ENCODE results near the gene IL19.
A peak's percentile ranks its signal among the peaks of the same experiment; 100 is the strongest.

Gene IL19, protein sequence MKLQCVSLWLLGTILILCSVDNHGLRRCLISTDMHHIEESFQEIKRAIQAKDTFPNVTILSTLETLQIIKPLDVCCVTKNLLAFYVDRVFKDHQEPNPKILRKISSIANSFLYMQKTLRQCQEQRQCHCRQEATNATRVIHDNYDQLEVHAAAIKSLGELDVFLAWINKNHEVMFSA

DNA sequence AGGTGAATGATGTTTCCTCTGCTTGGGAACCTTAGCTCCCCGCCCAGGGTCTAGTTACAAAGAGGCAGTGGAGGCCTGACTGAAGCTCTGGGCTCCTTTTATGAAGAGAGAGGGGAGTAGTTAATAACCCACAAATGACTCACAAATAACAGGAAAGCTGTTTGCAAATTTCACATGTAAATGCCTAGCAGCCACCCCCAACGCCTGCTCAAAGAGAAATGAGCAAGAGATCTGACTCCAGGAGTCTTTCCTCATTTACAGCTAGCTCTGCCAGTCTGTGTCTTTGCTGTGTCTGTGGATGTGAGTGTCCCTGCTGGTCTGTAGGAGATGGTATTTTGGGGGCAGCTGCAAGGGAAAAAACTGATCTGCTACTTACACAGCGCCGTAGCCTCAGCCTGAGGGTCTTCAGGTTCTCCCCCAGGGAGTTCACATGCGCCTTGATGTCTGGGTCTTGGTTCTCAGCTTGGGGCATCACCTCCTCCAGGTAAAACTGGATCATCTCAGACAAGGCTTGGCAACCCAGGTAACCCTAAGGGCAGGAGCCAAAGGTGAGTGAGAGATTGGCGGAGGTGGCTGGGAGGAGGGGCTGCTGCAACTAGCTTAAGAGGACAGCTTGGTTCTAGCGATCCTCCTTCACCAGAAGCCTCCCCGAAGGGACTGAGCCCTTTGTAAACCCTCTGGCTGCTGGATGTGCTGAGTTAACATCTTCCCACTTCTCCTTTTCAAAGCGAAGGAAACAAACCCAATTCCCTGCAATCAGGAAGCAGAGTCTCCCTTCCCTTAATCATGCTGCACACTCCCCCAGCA is at the start of gene IL19:
Gene IL19 (plus strand): TSS at position 243 of the 807 bp plus-strand sequence. CDS start 65,890 bp downstream, outside the sequence.
- no peak for DNase-seq (ENCODE audit: low read depth in 2 of 2)

DNA sequence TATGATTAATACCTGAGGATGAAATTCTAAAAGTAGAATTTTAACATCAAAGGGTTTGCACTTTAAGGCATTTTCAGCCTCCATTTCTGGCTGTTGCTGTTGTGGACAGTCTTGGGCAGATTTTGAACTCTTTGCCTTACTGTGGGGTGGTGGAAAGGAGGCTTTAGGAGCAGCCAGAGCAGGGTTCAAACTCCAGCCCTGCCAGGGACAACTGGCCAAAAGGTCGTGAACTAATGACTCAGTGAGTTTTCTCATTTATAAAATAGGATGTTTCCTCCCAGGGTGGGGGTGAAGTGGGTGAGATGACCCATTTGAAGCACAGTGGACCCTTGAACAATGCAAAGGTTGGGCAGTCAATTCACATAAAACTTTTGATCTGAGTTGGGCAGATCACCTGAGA is 49.1 kb upstream of the IL19 start:
- DNase-seq (ENCODE audit: low read depth in 2 of 2): no peak

DNA sequence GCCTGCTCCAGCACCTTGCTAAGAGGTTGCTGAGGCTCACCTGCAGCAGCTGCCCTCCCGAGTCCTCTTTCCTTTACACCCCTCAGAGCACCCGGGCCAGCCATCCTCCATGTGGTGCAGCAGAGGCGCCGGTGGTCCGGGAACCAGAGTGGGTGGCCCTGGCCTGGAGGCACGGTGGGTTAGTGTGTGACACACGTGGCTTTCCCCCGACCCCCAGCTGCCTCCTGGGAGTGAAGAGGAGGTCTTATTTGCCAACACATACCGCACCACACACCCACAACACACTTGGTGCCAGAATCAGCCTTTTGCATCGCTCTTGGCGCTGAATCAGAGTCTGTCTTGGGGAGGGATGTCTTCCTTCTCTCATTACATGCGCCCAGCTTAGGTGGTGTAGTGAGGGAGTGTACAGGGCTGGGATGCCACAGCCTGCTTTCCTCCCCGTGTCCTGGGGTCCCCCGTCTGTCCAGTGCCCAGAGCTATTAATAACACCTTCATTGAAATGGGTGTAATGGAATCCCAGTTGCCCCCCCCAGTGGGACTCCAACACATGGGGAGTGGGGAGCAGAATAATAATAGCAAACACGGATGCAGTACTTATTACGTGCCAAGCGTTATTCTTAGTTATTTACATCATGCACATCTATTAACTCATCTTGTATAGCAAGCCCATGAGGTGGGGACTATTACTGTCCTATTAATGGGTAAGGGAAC is 47.7 kb upstream of the IL19 start:
- no peak for DNase-seq (ENCODE audit: low read depth in 2 of 2)

DNA sequence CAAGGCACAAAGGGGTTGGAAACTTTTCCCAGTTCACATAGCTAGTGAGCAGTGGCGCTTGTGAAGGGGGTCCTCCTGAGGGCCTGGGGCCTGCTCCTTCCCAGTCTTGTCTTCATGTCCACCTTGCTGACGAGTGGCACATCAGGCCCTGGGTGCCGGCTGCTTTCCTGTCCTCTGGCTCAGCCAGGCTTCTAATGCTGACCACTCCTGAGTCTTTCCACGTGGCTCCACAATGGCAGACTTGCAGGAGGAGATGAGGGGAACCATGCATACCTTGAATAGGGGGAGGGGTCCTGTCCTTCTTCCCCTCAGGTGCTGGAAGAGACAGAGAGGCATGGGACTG is 47.1 kb upstream of the IL19 start:
- DNase-seq (ENCODE audit: low read depth in 2 of 2): no peak

DNA sequence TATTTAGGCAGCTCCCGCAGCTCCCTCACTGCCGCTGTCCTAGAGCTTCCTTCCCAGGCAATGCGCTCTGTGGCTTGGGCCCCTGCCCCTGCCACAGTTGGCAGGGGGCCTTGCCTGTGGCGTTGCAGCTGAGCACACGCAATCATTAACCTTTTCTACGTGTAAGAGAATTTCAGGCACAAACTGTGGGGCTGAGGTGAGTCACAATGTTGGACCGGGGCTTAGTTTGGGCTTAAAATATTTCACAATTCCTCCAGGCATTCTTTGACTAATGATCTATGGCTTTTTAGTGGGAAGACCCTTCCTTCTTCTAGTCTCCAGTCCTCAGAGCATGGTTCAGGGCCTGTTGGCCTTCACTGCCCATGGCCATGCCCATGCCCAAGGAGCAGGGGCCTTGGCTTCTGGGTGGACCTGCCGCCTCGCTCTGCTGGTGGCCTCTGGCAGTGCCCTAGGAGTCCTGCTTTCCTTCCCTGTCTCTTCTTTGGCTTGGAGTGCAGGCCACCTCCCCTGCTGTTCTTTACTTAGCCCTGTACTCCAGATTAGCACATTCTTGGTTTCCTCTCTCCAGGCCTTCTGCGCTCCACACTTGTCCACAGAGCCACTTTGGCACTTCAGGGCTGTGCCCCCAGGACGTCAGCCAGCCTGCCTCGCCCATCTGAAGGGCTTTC is 46.6 kb upstream of the IL19 start:
- no peak for DNase-seq (ENCODE audit: low read depth in 2 of 2)

DNA sequence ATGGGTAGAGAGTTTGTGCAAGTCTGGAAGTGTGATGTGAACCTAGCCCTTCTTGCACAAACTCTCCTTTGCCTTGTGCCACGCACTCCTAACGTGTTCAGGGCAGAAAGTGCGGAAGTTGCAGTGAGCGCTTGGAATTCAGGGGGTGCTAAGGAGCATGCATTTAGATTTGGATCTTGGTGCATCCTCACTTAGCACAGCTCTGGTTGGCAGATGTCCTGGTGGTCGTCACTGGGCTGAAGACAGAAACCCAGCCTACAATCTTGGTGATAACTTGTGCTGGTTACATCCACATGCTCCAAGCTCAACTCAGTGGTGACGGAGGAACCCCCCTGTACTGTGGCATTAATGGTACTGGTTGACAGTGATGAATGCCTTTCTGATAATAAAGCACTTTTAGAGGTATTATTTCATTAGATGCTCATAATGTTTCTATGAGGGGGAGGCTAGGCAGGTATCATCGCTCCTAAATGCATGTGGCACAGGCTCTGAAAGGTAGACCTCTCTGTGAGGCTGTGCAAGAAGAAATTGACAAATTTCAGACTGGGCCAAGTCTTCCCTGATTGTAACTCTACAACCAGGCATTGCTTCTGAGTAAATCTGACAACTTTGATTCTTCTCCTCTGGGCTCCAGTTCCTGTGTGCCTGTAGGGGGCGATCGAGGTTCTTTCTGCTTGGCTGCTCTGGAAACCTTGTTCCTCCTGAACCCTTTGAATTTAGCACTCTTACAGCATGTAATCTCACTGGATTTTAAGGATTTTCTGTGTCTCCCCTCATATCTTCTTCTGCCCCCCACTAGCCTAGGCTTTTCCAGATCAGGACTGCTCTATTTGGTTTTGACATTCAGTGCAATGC is 45.2 kb upstream of the IL19 start:
- DNase-seq (ENCODE audit: low read depth in 2 of 2): no peak

DNA sequence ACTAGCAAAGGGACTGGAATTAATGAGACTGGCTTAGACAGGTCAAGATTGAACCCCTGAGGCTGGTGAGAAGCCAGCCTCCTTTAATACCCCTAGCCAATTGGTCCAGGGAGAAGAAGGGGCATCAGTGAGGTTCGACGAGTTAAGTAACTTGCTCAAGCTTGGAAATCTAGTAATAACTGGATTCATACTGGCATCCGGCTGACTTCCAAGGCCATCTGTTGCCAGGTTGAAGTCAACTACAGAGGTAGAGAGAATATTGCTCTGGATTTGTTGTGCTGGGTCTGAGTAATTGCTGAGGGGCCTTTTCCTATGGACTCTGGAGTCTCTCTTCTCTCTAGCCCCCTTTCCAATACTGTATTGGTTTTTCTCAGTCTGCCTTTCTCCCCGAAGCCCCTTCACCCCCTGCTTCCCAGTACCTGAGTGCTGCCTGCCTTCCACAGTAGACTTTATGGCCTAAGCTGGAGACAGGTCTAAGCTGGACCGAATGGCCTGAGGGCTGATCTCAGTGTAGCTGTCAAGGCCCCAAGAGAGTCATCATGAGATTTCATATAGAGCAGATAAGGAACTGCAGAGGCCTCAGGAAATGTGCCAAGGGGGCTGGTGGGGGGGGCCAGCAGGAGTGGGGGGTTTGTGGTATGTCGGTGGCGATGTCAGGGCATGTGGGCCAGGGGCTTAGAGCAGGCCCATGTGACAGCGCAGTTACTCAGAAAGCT is 42.4 kb upstream of the IL19 start:
- no peak for DNase-seq (ENCODE audit: low read depth in 2 of 2)

DNA sequence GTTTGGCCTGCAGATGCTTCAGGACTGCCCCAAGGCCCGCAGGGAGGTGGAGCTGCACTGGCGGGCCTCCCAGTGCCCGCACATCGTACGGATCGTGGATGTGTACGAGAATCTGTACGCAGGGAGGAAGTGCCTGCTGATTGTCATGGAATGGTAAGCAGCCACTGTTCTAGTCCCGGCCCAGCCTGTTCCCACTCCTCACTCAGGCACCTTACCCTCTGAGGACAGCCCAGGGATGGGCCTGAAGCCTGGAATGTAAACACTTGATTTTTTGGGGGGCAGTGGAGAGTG is 41.9 kb upstream of the IL19 start:
- no peak for DNase-seq (ENCODE audit: low read depth in 2 of 2)

DNA sequence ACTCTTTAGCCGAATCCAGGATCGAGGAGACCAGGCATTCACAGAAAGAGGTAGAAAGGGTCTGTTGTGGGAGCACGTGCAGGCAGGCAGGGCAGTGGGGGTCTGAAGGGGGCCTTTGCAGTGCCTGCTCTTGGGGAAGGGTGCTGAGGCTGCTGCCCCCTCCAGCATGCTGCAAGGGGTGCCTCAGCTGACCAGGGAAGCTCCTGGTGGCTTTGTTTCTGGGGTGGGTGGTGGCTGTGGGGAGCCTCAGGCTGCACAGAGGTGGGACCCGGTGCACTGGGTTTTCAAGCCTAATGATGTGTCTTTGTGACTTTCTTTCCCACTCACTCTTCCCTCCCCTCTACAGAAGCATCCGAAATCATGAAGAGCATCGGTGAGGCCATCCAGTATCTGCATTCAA is 41.5 kb upstream of the IL19 start:
- no peak for DNase-seq (ENCODE audit: low read depth in 2 of 2)

DNA sequence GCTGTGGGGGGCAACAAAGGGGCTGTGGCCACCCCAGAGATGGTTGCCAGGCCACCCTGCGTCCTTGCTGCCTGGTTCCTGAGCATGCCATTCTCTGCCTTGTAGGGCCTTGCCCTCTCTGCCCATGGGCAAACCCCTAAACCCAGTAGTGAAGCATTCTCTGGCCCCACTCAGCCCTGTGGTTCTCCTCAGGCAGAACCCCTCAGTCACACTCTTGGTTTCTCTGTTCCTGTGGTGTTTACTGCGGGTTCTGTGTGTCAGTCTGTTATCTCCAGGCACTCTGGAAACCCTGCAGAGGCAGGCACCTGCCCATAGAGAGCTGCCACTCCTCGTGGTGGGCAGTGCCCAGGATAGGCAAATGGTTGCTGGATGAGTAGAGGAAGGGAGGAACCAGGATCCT is 41.1 kb upstream of the IL19 start:
- DNase-seq (ENCODE audit: low read depth in 2 of 2): no peak

DNA sequence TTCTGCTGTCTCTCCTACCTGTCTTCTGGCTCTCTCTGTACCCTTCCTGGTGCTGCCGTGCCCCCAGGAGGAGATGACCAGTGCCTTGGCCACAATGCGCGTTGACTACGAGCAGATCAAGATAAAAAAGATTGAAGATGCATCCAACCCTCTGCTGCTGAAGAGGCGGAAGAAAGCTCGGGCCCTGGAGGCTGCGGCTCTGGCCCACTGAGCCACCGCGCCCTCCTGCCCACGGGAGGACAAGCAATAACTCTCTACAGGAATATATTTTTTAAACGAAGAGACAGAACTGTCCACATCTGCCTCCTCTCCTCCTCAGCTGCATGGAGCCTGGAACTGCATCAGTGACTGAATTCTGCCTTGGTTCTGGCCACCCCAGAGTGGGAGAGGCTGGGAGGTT is 38.1 kb upstream of the IL19 start:
- DNase-seq (ENCODE audit: low read depth in 2 of 2): no peak

DNA sequence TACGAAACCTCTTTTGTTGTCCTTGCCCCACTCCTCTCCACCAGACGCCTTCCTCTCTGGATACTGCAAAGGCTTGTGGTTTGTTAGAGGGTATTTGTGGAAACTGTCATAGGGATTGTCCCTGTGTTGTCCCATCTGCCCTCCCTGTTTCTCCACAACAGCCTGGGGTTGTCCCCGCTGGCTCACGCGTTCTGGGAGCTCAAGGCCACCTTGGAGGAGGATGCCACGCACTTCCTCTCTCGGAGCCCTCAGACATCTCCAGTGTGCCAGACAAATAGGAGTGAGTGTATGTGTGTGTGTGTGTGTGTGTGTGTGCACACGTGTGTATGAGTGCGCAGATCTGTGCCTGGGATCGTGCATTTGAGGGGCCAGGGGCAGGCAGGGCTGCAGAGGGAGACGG is 37.6 kb upstream of the IL19 start:
- no peak for DNase-seq (ENCODE audit: low read depth in 2 of 2)

DNA sequence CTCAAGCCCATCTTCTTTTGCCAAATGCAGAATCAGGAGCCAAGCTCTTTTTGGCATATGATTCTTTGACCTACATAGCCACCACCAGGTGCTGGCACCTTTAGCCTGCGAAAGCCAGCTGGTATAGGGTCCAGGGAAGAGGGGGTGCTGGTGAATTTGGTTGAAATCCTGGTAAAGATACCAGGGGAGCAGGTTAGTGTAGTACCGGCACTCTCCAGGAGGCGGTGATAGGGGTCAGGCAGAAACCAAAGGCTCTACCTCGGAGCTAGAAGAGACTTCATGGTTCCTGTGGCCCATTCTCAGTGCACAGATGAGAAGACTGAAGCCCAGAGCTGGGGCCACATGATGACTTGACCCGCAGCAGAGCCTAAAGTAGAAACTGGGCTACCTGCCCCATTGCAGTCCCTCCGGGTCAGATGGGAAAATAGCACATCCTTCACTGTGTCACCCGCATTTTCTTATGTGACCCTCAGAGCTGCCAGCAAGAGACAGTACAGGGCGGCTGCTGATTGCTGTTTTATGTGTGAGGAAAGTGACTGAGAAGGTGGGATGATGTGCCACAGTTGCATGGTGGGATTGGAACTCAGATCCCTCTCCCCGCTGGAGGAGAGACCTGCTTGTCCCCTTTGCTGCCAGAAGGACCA is 36.0 kb upstream of the IL19 start:
- peak; percentile 44 to 63 for DNase-seq (ENCODE audit: low read depth in 2 of 2)

DNA sequence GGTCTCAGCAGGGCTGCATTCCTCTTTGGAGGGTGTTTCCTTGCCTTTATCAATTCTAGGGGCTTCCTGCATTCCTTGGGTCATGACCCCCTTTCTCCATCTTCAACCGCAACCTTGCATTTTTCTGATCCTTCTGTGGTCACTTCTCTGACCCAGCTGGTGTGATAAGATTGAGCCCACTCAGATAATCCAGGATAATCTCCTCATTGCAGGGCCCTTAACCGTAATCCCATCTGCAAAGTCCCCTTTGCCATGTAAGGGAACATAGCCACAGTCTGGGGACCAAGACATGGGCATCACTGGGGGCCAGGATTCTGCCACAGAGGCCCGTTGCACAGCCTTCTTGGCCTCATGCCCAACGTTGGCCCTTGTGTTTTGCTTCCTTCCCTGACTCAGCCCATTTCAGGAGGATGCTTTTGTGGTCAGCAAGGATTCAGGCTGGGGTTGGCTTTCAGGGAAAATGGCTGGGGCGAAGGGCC is 35.0 kb upstream of the IL19 start:
- DNase-seq (ENCODE audit: low read depth in 2 of 2): no peak

DNA sequence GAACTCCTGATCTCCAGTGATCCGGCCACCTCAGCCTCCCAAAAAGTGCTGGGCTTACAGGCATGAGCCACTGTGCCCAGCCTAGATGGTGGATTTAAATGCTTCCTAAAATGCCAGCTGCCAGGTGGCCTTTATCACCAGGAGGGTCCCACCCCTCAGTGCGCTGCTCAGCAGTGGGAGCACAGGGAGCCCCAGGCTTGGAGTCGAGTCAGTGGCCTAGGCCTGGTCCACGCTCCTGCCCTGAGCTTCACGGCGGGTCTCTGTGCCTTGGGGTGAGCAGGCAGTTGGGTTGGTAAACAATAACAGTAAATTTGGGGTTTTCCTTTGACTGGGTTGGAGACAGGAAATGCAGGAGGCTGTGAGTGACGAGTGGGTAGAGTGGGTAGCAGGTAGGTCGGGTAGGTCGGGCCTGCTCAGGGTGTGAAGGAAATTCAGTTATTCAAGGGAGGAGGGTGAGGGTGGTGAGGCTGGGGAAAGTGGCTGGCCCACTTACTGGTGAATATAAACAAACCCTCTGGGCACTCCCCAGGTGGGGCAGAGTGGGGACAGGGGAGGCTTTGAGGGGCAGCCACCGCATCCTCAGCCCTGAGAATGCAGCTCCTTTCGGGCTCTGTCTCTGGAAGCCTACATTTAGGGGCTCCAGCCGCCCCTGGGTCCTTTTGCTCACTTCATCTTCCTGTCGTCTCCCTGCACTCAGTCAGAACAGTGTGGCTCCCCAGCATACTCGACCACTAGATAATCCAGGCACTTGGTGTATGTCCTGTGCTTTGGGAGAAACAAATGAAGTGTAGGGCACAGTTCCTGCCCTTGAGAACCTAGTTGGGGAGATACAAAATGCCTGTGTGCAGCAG is 33.5 kb upstream of the IL19 start:
- peak; percentile 33 to 52 for DNase-seq (ENCODE audit: low read depth in 2 of 2)

DNA sequence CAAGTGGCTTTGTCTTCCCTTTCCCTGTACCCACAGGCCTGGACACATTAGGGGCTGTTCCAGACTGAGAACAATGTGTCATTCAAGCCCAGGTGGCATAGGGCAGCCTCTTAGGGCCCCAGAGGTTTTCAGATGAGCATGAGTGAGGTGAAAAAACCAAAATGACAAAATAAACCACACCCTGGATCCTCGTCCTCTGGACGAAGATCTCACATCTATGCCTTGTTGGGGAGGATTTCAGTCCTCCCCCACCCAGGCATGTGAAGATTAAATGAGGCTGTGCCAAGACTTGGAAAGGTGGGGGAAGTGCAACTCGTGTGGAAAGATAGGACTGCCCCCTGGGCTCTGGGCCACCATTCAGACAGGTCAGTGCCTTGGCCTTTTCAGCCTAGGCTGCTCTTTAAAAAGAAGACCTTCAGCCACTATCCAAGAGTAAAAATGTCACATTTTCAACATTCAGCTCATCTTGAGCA is 32.8 kb upstream of the IL19 start:
- DNase-seq (ENCODE audit: low read depth in 2 of 2): no peak

DNA sequence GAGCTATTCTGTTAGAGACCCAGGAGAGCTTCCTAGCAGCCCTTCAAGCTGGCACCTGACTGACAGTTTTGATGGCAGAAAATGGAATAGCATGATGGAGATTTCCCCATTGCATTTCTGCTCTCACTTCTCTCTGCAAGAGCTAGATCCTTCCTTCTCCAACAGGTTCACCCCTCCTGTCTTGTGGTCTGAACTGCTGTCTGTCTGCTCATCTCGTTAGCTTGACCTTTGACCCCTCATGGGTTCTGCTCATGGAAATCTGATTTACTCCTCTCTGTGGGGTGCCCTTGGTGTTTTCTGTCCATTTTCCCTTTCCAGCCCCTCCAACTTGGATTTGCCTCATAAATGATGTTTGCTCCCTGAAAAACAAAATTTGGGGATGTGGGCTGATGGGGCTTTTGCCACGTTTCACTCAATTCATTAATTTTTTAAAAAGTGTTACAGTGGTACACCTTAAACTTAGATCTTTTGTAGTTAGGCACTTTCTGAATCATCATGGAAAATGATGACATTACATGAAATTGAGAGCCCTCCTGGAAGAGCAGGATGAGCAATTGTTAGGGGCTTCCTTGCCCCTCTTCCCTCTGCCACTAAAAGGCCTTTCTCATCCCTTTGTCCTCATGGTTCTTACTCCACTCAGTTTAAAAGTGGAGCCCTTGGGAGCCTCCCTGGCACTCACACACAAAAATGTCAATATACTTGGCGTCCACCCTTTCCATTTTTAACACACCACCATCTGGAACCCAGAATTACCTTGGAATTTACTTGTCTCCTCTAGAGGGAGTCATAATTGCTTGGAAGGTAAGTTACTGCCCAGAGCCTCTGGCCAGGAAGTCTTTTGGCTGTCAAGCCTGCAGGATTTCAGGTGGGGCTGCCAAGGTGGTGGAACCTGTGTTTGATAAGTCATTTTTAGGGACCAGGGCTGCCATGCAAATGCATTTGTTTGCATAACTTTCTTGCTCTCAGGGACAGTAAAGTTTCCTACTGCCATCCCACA is 31.9 kb upstream of the IL19 start:
- no peak for DNase-seq (ENCODE audit: low read depth in 2 of 2)

DNA sequence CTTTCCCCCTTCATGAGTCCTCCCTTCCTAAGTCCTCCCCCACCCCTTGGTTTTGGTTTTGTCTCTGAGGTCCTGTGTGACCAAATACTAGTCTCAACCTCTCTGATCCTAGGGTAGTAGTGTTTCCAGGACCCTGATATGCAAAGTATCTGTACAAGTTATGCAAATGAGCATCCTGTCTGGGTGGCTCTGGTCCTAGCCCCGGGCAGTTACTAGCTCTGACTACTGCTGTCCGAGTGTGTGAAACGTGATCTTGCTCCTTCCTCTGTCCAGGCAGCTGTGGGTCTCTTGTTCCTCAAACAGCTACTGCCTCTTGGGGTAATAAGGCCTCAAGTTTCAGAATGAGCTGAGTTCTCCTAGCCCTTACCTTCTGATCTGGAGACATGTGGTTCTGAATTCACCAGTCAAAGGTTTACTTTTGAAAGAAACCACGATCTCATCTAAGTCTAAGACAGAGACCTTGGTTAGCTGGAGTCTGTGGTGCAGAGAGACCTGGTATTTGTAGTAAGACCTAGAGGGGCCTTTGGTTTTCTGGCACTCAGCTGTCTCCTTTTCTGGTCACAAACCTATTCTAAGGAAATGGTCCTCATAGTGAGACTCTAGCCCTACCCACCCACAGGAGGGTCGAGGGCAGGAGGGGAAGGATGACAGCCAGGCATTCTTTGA is 31.0 kb upstream of the IL19 start:
- no peak for DNase-seq (ENCODE audit: low read depth in 2 of 2)
